Spleen (tissue), 7 donors: ENCODE data around the gene DOCK4.

Experiments used
- CTCF ChIP-seq, 11 experiments: fragments of 200-600 bp in 7 of 11; fragments of 450-650 bp in 4 of 11; sonication (generic) in 4 of 11; IDR thresholded peaks in 8 of 11; conservative IDR thresholded peaks in 3 of 11; 1 replicate in 7 of 11; 2 replicates in 4 of 11; pipeline versions ENCODE4 v1.4.0 to v1.8.0; 2016 to 2021; ENCODE audit warnings: antibody characterized with exemption in 11 of 11, inconsistent platforms in 4 of 11, mild to moderate bottlenecking in 1 of 11
- POLR2A ChIP-seq, 3 donors: fragments of 450-650 bp; IDR thresholded peaks; one replicate each; pipeline ENCODE4 v1.5.1; 2017; ENCODE audit warnings: antibody characterized with exemption in 3 of 3, mild to moderate bottlenecking in 1 of 3
- POLR2AphosphoS5 ChIP-seq, 3 donors: sonication (generic); formaldehyde crosslinking; IDR thresholded peaks; one replicate each; pipeline ENCODE4 v1.5.1; 2017; ENCODE audit warnings: antibody characterized with exemption in 3 of 3
- donor health status: DM: no; HTN: no; CAD: no; lungs with moderate emphysema.
- donor health status: DM: no; HTN: no; CAD: no.
- donor health status: DM: no; HTN: no; CAD: no.

- TF ChIP-seq CTCF (IDR thresholded peaks at IDR 0.05 in 8 of 11, conservative IDR thresholded peaks at IDR 0.05 in 3 of 11) (no peak), POLR2A (IDR thresholded peaks at IDR 0.05) (no peak), POLR2AphosphoS5 (IDR thresholded peaks at IDR 0.05) (no peak)
Observed at GRCh38 chr7:111755383-111755782, 450.8 kb downstream of the DOCK4 start.
